Esophagus muscularis mucosa (tissue), 3 donors: ENCODE results near the gene NFATC1.

Experiments used
- CTCF ChIP-seq, 3 experiments: fragments of 200-600 bp in 2 of 3; fragments of 450-650 bp in 1 of 3; sonication (generic) in 2 of 3; IDR thresholded peaks; one replicate each; pipeline ENCODE4 v1.5.1; 2017 to 2019; ENCODE audit warnings: antibody characterized with exemption in 3 of 3, mild to moderate bottlenecking in 2 of 3, moderate library complexity in 1 of 3
- POLR2A ChIP-seq: fragments of 450-650 bp; IDR thresholded peaks from one replicate; pipeline ENCODE4 v1.6.1; 2017; ENCODE audit warnings: antibody characterized with exemption, moderate library complexity, mild to moderate bottlenecking, low read depth
- POLR2AphosphoS5 ChIP-seq, 2 donors: sonication (generic); formaldehyde crosslinking; IDR thresholded peaks; one replicate each; pipeline ENCODE4 v1.6.1; 2017; ENCODE audit warnings: antibody characterized with exemption in 2 of 2

- no peak for TF ChIP-seq CTCF (IDR thresholded peaks at IDR 0.05)
- no peak for TF ChIP-seq POLR2AphosphoS5 (IDR thresholded peaks at IDR 0.05)
- no peak for TF ChIP-seq POLR2A
Measured at GRCh38 chr18:79572848-79573451, 177.2 kb downstream of the NFATC1 start.
